ENCODE measurements around the gene TXK. TPM values are rescaled to one million over a fixed set of nuclear protein-coding genes. Genes with fewer than 3 reads are reported as not detected.

The TXK gene
- total RNA-seq, 1 donor from 2014 or later = 1.7 TPM

- Mint-ChIP-seq H3K36me3 (no peaks in the 10 kb centered on the region), H3K9me3 (no peaks in the 10 kb centered on the region), H3K27ac (no peak overlapping the region), H3K27me3 (ENCODE audit: low read depth) (no peaks in the 10 kb centered on the region), H3K4me1 (peaks cover 9% of the 10 kb centered on the region), H3K4me3 (no peak overlapping the region)
- TF ChIP-seq CTCF (IDR thresholded peaks at IDR 0.05; ENCODE audit: unreplicated experiment) = no peak
- DNase-seq (ENCODE audit: low spot score in 2 of 2, unreplicated experiment in 2 of 2) = no peak
Observed at GRCh38 chr4:48112017-48112667, 21.9 kb downstream of the TXK start.

- DNase-seq (ENCODE audit: low spot score in 2 of 2, unreplicated experiment in 2 of 2) = no peak
- peaks cover 9% of the 10 kb centered on the region for H3K4me1 Mint-ChIP-seq
- no peaks in the 10 kb centered on the region for H3K36me3 Mint-ChIP-seq
- no peaks in the 10 kb centered on the region for H3K9me3 Mint-ChIP-seq
- H3K27ac Mint-ChIP-seq = no peak overlapping the region
- no peak overlapping the region for H3K4me3 Mint-ChIP-seq
- H3K27me3 Mint-ChIP-seq (ENCODE audit: low read depth) = no peaks in the 10 kb centered on the region
- no peak for TF ChIP-seq CTCF (IDR thresholded peaks at IDR 0.05; ENCODE audit: unreplicated experiment)
Observed at GRCh38 chr4:48110452-48110978, 23.5 kb downstream of the TXK start.

- Mint-ChIP-seq H3K27me3 (ENCODE audit: low read depth) (no peaks in the 10 kb centered on the region), H3K4me1 (peaks cover 9% of the 10 kb centered on the region), H3K9me3 (no peaks in the 10 kb centered on the region), H3K4me3 (no peak overlapping the region), H3K36me3 (no peaks in the 10 kb centered on the region), H3K27ac (no peak overlapping the region)
- peak; percentile 68 for TF ChIP-seq CTCF (IDR thresholded peaks at IDR 0.05; ENCODE audit: unreplicated experiment)
- no peak for DNase-seq (ENCODE audit: low spot score in 2 of 2, unreplicated experiment in 2 of 2)
Observed at GRCh38 chr4:48109413-48110263, 24.4 kb downstream of the TXK start.

- no peak for TF ChIP-seq CTCF (IDR thresholded peaks at IDR 0.05; ENCODE audit: unreplicated experiment)
- DNase-seq (ENCODE audit: low spot score in 2 of 2, unreplicated experiment in 2 of 2) = no peak
- Mint-ChIP-seq H3K27ac (no peak overlapping the region), H3K9me3 (no peaks in the 10 kb centered on the region), H3K27me3 (ENCODE audit: low read depth) (no peaks in the 10 kb centered on the region), H3K4me3 (no peak overlapping the region), H3K4me1 (no peaks in the 10 kb centered on the region), H3K36me3 (no peaks in the 10 kb centered on the region)
Observed at GRCh38 chr4:48108309-48109073, 25.6 kb downstream of the TXK start.

- TF ChIP-seq CTCF (IDR thresholded peaks at IDR 0.05; ENCODE audit: unreplicated experiment) = no peak
- Mint-ChIP-seq H3K27ac (no peak overlapping the region), H3K36me3 (no peaks in the 10 kb centered on the region), H3K27me3 (ENCODE audit: low read depth) (no peaks in the 10 kb centered on the region), H3K4me3 (no peak overlapping the region), H3K9me3 (no peaks in the 10 kb centered on the region), H3K4me1 (no peaks in the 10 kb centered on the region)
- DNase-seq (ENCODE audit: low spot score in 2 of 2, unreplicated experiment in 2 of 2) = no peak
Observed at GRCh38 chr4:48105230-48105629, 28.8 kb downstream of the TXK start.

All from mesothelial cell of epicardium (in vitro differentiated cells).